OCI-LY1 (cell line): Measurements from ENCODE around the gene WNT2B.

Experiments
- H2AFZ ChIP-seq: fragments of 200-600 bp; sonication (generic), shearing (Covaris generic); 2 replicates; pipeline ENCODE4 v1.6.0; 2014; ENCODE audit warnings: antibody characterized with exemption, mild to moderate bottlenecking, low read length
- H3F3A ChIP-seq: fragments of 200-600 bp; sonication (generic), shearing (Covaris generic); 2 replicates; pipeline ENCODE4 v1.6.0; 2014; ENCODE audit warnings: mild to moderate bottlenecking, antibody characterized with exemption, low read length, moderate library complexity; ENCODE audit not compliant: insufficient read depth
- H3K27ac ChIP-seq: fragments of 200-600 bp; sonication (generic); 2 replicates; pipeline ENCODE4 v1.5.1; 2014; ENCODE audit warnings: low read length, mixed run types, mild to moderate bottlenecking, low read depth; ENCODE audit not compliant: poor library complexity, severe bottlenecking
- H3K27me3 ChIP-seq: fragments of 200-600 bp; sonication (generic); 2 replicates; pipeline ENCODE4 v1.6.0; 2014; ENCODE audit warnings: antibody characterized with exemption, mild to moderate bottlenecking, low read length, moderate library complexity; ENCODE audit not compliant: insufficient read depth
- H3K36me3 ChIP-seq: fragments of 200-600 bp; sonication (generic); 2 replicates; pipeline ENCODE4 v1.6.1; 2014; ENCODE audit warnings: mild to moderate bottlenecking, antibody characterized with exemption, low read length, moderate library complexity, mixed read lengths; ENCODE audit not compliant: insufficient read depth
- H3K4me1 ChIP-seq: fragments of 200-600 bp; sonication (generic); 2 replicates; pipeline ENCODE4 v1.5.1; 2014; ENCODE audit warnings: mild to moderate bottlenecking, low read length, moderate library complexity; ENCODE audit not compliant: insufficient read depth, severe bottlenecking
- H3K4me2 ChIP-seq: fragments of 200-600 bp; sonication (generic), shearing (Covaris generic); 2 replicates; pipeline ENCODE4 v1.6.1; 2014; ENCODE audit warnings: low read length
- H3K4me3 ChIP-seq: fragments of 200-600 bp; sonication (generic); 2 replicates; pipeline ENCODE4 v1.5.1; 2014; ENCODE audit warnings: low read length, low read depth, mild to moderate bottlenecking, mixed read lengths; ENCODE audit not compliant: poor library complexity, severe bottlenecking
- H3K79me2 ChIP-seq: fragments of 200-600 bp; shearing (Covaris generic); 2 replicates; pipeline ENCODE4 v1.6.1; 2016; ENCODE audit warnings: mixed run types, low read length, mixed read lengths; ENCODE audit not compliant: insufficient read depth
- H3K9ac ChIP-seq: fragments of 200-600 bp; sonication (generic), shearing (Covaris generic); 2 replicates; pipeline ENCODE4 v1.6.1; 2014; ENCODE audit warnings: mild to moderate bottlenecking, low read length, mixed read lengths
- H3K9me2 ChIP-seq: fragments of 200-600 bp; sonication (generic), shearing (Covaris generic); 2 replicates; pipeline ENCODE4 v1.6.1; 2014; ENCODE audit warnings: low read depth, mild to moderate bottlenecking, low read length, mixed read lengths
- H3K9me3 ChIP-seq: fragments of 200-600 bp; shearing (Covaris generic); 2 replicates; pipeline ENCODE4 v1.6.1; 2014; ENCODE audit warnings: low read length, mixed read lengths
- H4K20me1 ChIP-seq: fragments of 200-600 bp; sonication (generic), shearing (Covaris generic); 2 replicates; pipeline ENCODE4 v1.6.0; 2016; ENCODE audit warnings: mild to moderate bottlenecking, low read length; ENCODE audit not compliant: insufficient read depth
- CTCF ChIP-seq: fragments of 200-600 bp; sonication (generic), shearing (Covaris generic); IDR thresholded peaks from 2 replicates; pipeline ENCODE4 v1.5.1; 2017; ENCODE audit warnings: mild to moderate bottlenecking, antibody characterized with exemption, low read length, moderate library complexity, mixed read lengths
- EZH2 ChIP-seq: fragments of 200-600 bp; sonication (generic), shearing (Covaris generic); IDR thresholded peaks from 2 replicates; pipeline ENCODE4 v1.8.0; 2017; ENCODE audit warnings: borderline replicate concordance, mixed run types, mild to moderate bottlenecking, antibody characterized with exemption, low read length, moderate library complexity, mixed read lengths

Gene WNT2B

DNA sequence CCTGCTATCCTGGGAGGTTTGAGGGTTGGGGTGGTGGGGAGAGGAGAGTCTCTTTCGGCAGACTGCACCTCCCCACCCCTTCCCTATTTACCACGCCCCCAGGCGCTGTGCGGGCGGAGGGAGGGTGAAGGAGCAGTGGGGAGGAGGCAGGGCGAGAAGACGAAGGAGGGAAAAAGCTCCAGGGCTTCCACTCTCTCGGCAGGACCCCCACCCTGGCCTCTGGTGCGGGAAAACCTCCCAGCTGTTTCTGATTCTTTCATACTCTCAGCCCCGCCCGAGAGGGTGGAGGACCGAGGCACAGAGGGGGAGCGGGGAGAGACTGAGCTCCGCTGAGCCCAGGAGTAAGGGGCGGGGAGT is 866 bp upstream of the WNT2B start:
- Histone ChIP-seq H3K4me3 (peak overlapping the region; percentile 55), H3K27me3 (0 out of 2 replicates have a peak, but pooled peaks cover 8% of the 10 kb centered on the region), H2AFZ (no peak overlapping the region), H3K4me1 (peaks cover 12% of the 10 kb centered on the region), H3K9me3 (no peaks in the 10 kb centered on the region), H3F3A (no peaks in the 10 kb centered on the region), H3K9ac (no peak overlapping the region), H3K79me2 (no peaks in the 10 kb centered on the region), H3K27ac (no peak overlapping the region), H3K9me2 (no peaks in the 10 kb centered on the region), H3K4me2 (peak overlapping the region; percentile 79), H3K36me3 (no peaks in the 10 kb centered on the region), H4K20me1 (no peaks in the 10 kb centered on the region)
- no peak for TF ChIP-seq CTCF
- TF ChIP-seq EZH2: no peak

- H4K20me1 ChIP-seq: no peaks in the 10 kb centered on the region
These were observed 367 bp downstream of the WNT2B start for GRCh38 chr1:112509005-112509659.

GRCh38 chr1:112509660-112510178 is 954 bp downstream of the WNT2B start:
- Histone ChIP-seq H3K27me3 (0 out of 2 replicates have a peak, but pooled peaks cover 4% of the 10 kb centered on the region), H3K79me2 (no peaks in the 10 kb centered on the region), H3K27ac (no peak overlapping the region), H4K20me1 (no peaks in the 10 kb centered on the region), H3K9ac (no peak overlapping the region), H3K4me2 (no peak overlapping the region), H3K4me3 (no peak overlapping the region), H3F3A (no peaks in the 10 kb centered on the region), H2AFZ (no peak overlapping the region), H3K9me3 (no peaks in the 10 kb centered on the region), H3K9me2 (no peaks in the 10 kb centered on the region), H3K4me1 (peaks cover 12% of the 10 kb centered on the region), H3K36me3 (no peaks in the 10 kb centered on the region)
- TF ChIP-seq EZH2: no peak
- TF ChIP-seq CTCF: no peak

More at GRCh38 chr1:112509005-112509659, 367 bp downstream of the WNT2B start:
- Histone ChIP-seq H3K36me3 (no peaks in the 10 kb centered on the region), H3K4me2 (peak overlapping the region; percentile 79), H3K79me2 (no peaks in the 10 kb centered on the region), H3K4me3 (peak overlapping the region; percentile 55), H3K4me1 (peaks cover 12% of the 10 kb centered on the region), H3F3A (no peaks in the 10 kb centered on the region), H3K9me3 (no peaks in the 10 kb centered on the region), H2AFZ (no peak overlapping the region), H3K27me3 (0 out of 2 replicates have a peak, but pooled peaks cover 4% of the 10 kb centered on the region), H3K9ac (no peak overlapping the region), H3K27ac (no peak overlapping the region), H3K9me2 (no peaks in the 10 kb centered on the region)
- TF ChIP-seq CTCF: no peak
- no peak for TF ChIP-seq EZH2
